GM21619 (cell line): Measurements from ENCODE around the gene OR7D2.

ENCODE experiments used
- ATAC-seq: cut with Tn5 transposase; IDR thresholded peaks from one replicate; pipeline ENCODE4 v1.9.1; 2021; ENCODE audit not compliant: unreplicated experiment

OR7D2 gene

GRCh38 chr19:9205501-9206113, 26.8 kb downstream of the OR7D2 start:
- no peak for ATAC-seq

- ATAC-seq = no peak
Measured at GRCh38 chr19:9219489-9219888, 40.7 kb downstream of the OR7D2 start, which contains the start of gene OR7D4. Gene OR7D4 (minus strand): TSS chr19:9219589. CDS start chr19:9214837, 4,752 bp downstream.
